OCI-LY3 (cell line): ENCODE results near the gene ANKRD29.
"Not testable (repeated sequence)": the region's sequence is repeated elsewhere in the genome, so short reads cannot be mapped to it uniquely, and the experiment has no call there.

Experiments
- H2AFZ ChIP-seq: fragments of 200-600, 300-600 bp; shearing (Covaris generic); 2 replicates; pipeline ENCODE4 v1.6.0; 2014; ENCODE audit warnings: antibody characterized with exemption, low read depth, low read length
- H3K27ac ChIP-seq: fragments of 200-600, 300-600 bp; sonication (generic); 2 replicates; pipeline ENCODE4 v1.5.1; 2014; ENCODE audit warnings: mild to moderate bottlenecking, low read length, moderate library complexity, mixed read lengths
- H3K27me3 ChIP-seq: fragments of 200-600, 300-600 bp; sonication (generic); 2 replicates; pipeline ENCODE4 v1.6.1; 2014; ENCODE audit warnings: low read depth, low read length, mixed read lengths
- H3K36me3 ChIP-seq: fragments of 200-600, 300-600 bp; sonication (generic); replicated peaks from 2 replicates; pipeline ENCODE3; 2014; ENCODE audit warnings: low read depth, low read length, mixed read lengths
- H3K4me1 ChIP-seq: fragments of 300-600, 200-600 bp; sonication (generic); 2 replicates; pipeline ENCODE4 v1.6.1; 2014; ENCODE audit warnings: low read length, mixed read lengths
- H3K4me2 ChIP-seq: fragments of 200-600, 300-600 bp; sonication (generic); 2 replicates; pipeline ENCODE4 v1.6.1; 2014; ENCODE audit warnings: low read length, mixed read lengths
- H3K4me3 ChIP-seq: fragments of 300-600, 200-600 bp; sonication (generic); 2 replicates; pipeline ENCODE4 v1.5.1; 2014; ENCODE audit warnings: antibody characterized with exemption, mild to moderate bottlenecking, low read length, moderate library complexity
- H3K79me2 ChIP-seq: fragments of 300-600, 200-600 bp; shearing (Covaris generic); 2 replicates; pipeline ENCODE4 v1.6.1; 2014; ENCODE audit warnings: mild to moderate bottlenecking, low read length, mixed read lengths
- H3K9ac ChIP-seq: fragments of 300-600, 200-600 bp; shearing (Covaris generic); 2 replicates; pipeline ENCODE4 v1.6.0; 2014; ENCODE audit warnings: mild to moderate bottlenecking, low read length, moderate library complexity
- H3K9me3 ChIP-seq: fragments of 200-600, 300-600 bp; shearing (Covaris generic); 2 replicates; pipeline ENCODE4 v1.6.1; 2014; ENCODE audit warnings: low read length, mixed read lengths; ENCODE audit not compliant: insufficient read depth
- H4K20me1 ChIP-seq: fragments of 200-600, 300-600 bp; sonication (generic); 2 replicates; pipeline ENCODE4 v1.6.1; 2016; ENCODE audit warnings: low read length, mixed read lengths; ENCODE audit not compliant: insufficient read depth
- CTCF ChIP-seq: fragments of 200-600, 300-600 bp; sonication (generic); IDR thresholded peaks from 2 replicates; pipeline ENCODE4 v1.5.1; 2014; ENCODE audit warnings: antibody characterized with exemption, low read length, low read depth
- EZH2phosphoT487 ChIP-seq: fragments of 200-600 bp; shearing (Covaris generic); IDR thresholded peaks from 2 replicates; pipeline ENCODE4 v1.6.1; 2018; ENCODE audit warnings: antibody characterized with exemption, mixed run types, low read depth

Gene ANKRD29

GRCh38 chr18:23565916-23566547, 96.7 kb downstream of the ANKRD29 start:
- H3K27ac ChIP-seq: no peak overlapping the region
- H3K4me3 ChIP-seq: no peak overlapping the region
- H3K79me2 ChIP-seq: no peaks in the 10 kb centered on the region
- no peak overlapping the region for H3K9ac ChIP-seq
- peaks cover 40% of the 10 kb centered on the region for H3K36me3 ChIP-seq
- no peaks in the 10 kb centered on the region for H3K27me3 ChIP-seq
- TF ChIP-seq CTCF (no peak), EZH2phosphoT487 (no peak)
- H2AFZ ChIP-seq: no peak overlapping the region
- H4K20me1 ChIP-seq: no peaks in the 10 kb centered on the region
- no peak overlapping the region for H3K4me2 ChIP-seq
- H3K4me1 ChIP-seq: no peaks in the 10 kb centered on the region
- no peaks in the 10 kb centered on the region for H3K9me3 ChIP-seq

- no peaks in the 10 kb centered on the region for H4K20me1 ChIP-seq
- no peaks in the 10 kb centered on the region for H3K4me1 ChIP-seq
- H3K9ac ChIP-seq: no peak overlapping the region
- no peaks in the 10 kb centered on the region for H3K27me3 ChIP-seq
- H2AFZ ChIP-seq: no peak overlapping the region
- H3K27ac ChIP-seq: no peak overlapping the region
- H3K36me3 ChIP-seq: peaks cover 31% of the 10 kb centered on the region
- no peak for TF ChIP-seq CTCF
- TF ChIP-seq EZH2phosphoT487: no peak
- H3K9me3 ChIP-seq: no peaks in the 10 kb centered on the region
- no peak overlapping the region for H3K4me3 ChIP-seq
- H3K79me2 ChIP-seq: no peaks in the 10 kb centered on the region
- H3K4me2 ChIP-seq: no peak overlapping the region
These were observed 99.2 kb downstream of the ANKRD29 start for GRCh38 chr18:23563377-23564043.

- TF ChIP-seq EZH2phosphoT487: no peak
- no peak for TF ChIP-seq CTCF
- Histone ChIP-seq H3K9ac (no peak overlapping the region), H3K79me2 (no peaks in the 10 kb centered on the region), H4K20me1 (no peaks in the 10 kb centered on the region), H3K27ac (no peak overlapping the region), H2AFZ (no peak overlapping the region), H3K4me2 (no peak overlapping the region), H3K4me1 (no peaks in the 10 kb centered on the region), H3K4me3 (no peak overlapping the region), H3K27me3 (no peaks in the 10 kb centered on the region), H3K36me3 (peaks cover 26% of the 10 kb centered on the region), H3K9me3 (no peaks in the 10 kb centered on the region)
These were observed 102.5 kb downstream of the ANKRD29 start for GRCh38 chr18:23560186-23560585.

GRCh38 chr18:23557511-23557910, 105.2 kb downstream of the ANKRD29 start:
- H3K27ac ChIP-seq: not testable (repeated sequence)
- H3K36me3 ChIP-seq: peaks cover 42% of the 10 kb centered on the region

More at GRCh38 chr18:23557511-23557910, 105.2 kb downstream of the ANKRD29 start:
- not testable (repeated sequence) for H3K9ac ChIP-seq, H3K79me2 ChIP-seq, H2AFZ ChIP-seq, H4K20me1 ChIP-seq, H3K9me3 ChIP-seq, H3K4me3 ChIP-seq, H3K4me1 ChIP-seq, H3K4me2 ChIP-seq, H3K27me3 ChIP-seq
